NT2/D1 (cell line): ENCODE data around the gene SLC2A4RG.
"Not testable (repeated sequence)": the region's sequence is repeated elsewhere in the genome, so short reads cannot be mapped to it uniquely, and the experiment has no call there.

Experiments
- SUZ12 ChIP-seq: IDR thresholded peaks from 2 replicates; pipeline ENCODE4 v1.6.1; 2011; ENCODE audit not compliant: insufficient read length, insufficient read depth; ENCODE audit errors: extremely low read depth
- YY1 ChIP-seq: IDR thresholded peaks from 2 replicates; pipeline ENCODE4 v1.6.1; 2011; ENCODE audit not compliant: insufficient read length, insufficient read depth
- ZNF274 ChIP-seq: IDR thresholded peaks from 2 replicates; pipeline ENCODE4 v1.6.1; 2011; ENCODE audit warnings: mild to moderate bottlenecking, low read depth, low read length

DNA sequence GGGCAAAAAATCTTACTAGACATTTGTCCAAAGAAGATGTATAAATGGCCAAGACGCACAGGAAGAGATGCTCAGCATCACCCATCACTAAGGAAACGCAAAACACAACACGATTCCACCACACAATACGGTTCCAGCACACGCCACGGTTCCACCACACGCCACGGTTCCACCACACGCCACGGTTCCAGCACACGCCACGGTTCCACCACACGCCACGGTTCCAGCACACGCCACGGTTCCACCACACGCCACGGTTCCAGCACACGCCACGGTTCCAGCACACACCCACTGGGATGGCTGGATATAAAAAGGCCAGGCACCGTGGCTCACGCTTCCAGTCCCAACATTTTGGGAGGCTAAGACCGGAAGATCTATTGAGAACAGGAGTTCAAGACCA lies 37.3 kb downstream of the SLC2A4RG start:
- not testable (repeated sequence) for TF ChIP-seq YY1, SUZ12, ZNF274
